HTR-8/SVneo (cell line): ENCODE results near the gene PCDHGA12.
"Not testable (repeated sequence)": the region's sequence is repeated elsewhere in the genome, so short reads cannot be mapped to it uniquely, and the experiment has no call there.

Source experiments
- DNase-seq: peaks from one replicate; pipeline ENCODE4 v3.0.0; 2011; ENCODE audit warnings: low spot score, mixed read lengths; ENCODE audit not compliant: insufficient read length
- FAIRE-seq: peaks from 2 replicates; lab custom pipeline; 2011; peaks lifted over from hg19 to GRCh38; lab: Jason Lieb, UNC

PCDHGA12 gene

GRCh38 chr5:141407790-141408505 is 22.4 kb upstream of the PCDHGA12 start, which contains the start of gene PCDHGB6:
TSS of gene PCDHGB6 (plus strand) at chr5:141408021. CDS start at chr5:141408203, 182 bp downstream.
- not testable (repeated sequence) for FAIRE-seq, DNase-seq

GRCh38 chr5:141409598-141410306 is 20.6 kb upstream of the PCDHGA12 start:
- DNase-seq, result no peak
- no peak for FAIRE-seq

- DNase-seq (no peak), FAIRE-seq (no peak)
These were observed 18.7 kb upstream of the PCDHGA12 start for GRCh38 chr5:141411575-141411974.

- DNase-seq (peak; percentile 48), FAIRE-seq (no peak)
These were observed 17.3 kb upstream of the PCDHGA12 start, which contains the start of gene PCDHGA10 for GRCh38 chr5:141412854-141413539. TSS of gene PCDHGA10 (plus strand) at chr5:141412987. CDS start at chr5:141413176, 189 bp downstream.

- DNase-seq (no peak), FAIRE-seq (no peak)
These were observed 16.7 kb upstream of the PCDHGA12 start for GRCh38 chr5:141413540-141414069.

- DNase-seq, FAIRE-seq: not testable (repeated sequence)
These were observed 15.6 kb upstream of the PCDHGA12 start for GRCh38 chr5:141414548-141415274.

GRCh38 chr5:141415275-141415618 is 15.1 kb upstream of the PCDHGA12 start:
- not testable (repeated sequence) for DNase-seq, FAIRE-seq

GRCh38 chr5:141417494-141418172 is 12.7 kb upstream of the PCDHGA12 start, which contains the start of gene PCDHGB7:
TSS of gene PCDHGB7 (plus strand) at chr5:141417677. CDS start at chr5:141417860, 183 bp downstream.
- not testable (repeated sequence) for DNase-seq, FAIRE-seq

GRCh38 chr5:141419074-141419880 is 11.0 kb upstream of the PCDHGA12 start:
- no peak for FAIRE-seq

GRCh38 chr5:141420855-141421488 is 9.3 kb upstream of the PCDHGA12 start, which contains the start of gene PCDHGA11:
TSS of gene PCDHGA11 (plus strand) at chr5:141421051. CDS start at chr5:141421228, 177 bp downstream.
- FAIRE-seq (no peak), DNase-seq (no peak)

More at GRCh38 chr5:141419074-141419880, 11.0 kb upstream of the PCDHGA12 start:
- DNase-seq, result no peak

- no peak for DNase-seq
- no peak for FAIRE-seq
These were observed 8.8 kb upstream of the PCDHGA12 start for GRCh38 chr5:141421489-141421855.

- DNase-seq, result no peak
These were observed 7.5 kb upstream of the PCDHGA12 start for GRCh38 chr5:141422742-141423291.

GRCh38 chr5:141427783-141428426 is 2.4 kb upstream of the PCDHGA12 start:
- FAIRE-seq (no peak), DNase-seq (no peak)

More at GRCh38 chr5:141422742-141423291, 7.5 kb upstream of the PCDHGA12 start:
- FAIRE-seq, result no peak

- FAIRE-seq, result no peak
- DNase-seq, result no peak
These were observed 979 bp downstream of the PCDHGA12 start for GRCh38 chr5:141431286-141431685.

GRCh38 chr5:141432308-141432707 is 2.0 kb downstream of the PCDHGA12 start:
- DNase-seq, FAIRE-seq: not testable (repeated sequence)

- not testable (repeated sequence) for FAIRE-seq, DNase-seq
These were observed 2.4 kb downstream of the PCDHGA12 start for GRCh38 chr5:141432726-141433125.

GRCh38 chr5:141434006-141434405 is 3.7 kb downstream of the PCDHGA12 start:
- DNase-seq, result no peak
- no peak for FAIRE-seq
